ENCODE measurements around the gene GARIN3. TPM values are rescaled to one million over a fixed set of nuclear protein-coding genes. Genes with fewer than 3 reads are reported as not detected.

Gene GARIN3
- total RNA-seq, 1 experiment from 2014 or later = not detected

GRCh38 chr5:157143127-157143971 lies 22.7 kb downstream of the GARIN3 start:
- Histone ChIP-seq H3K4ac (ENCODE audit: low read depth, low read length) (no peak overlapping the region), H4K5ac (ENCODE audit: insufficient read length, low read depth, low read length) (no peak overlapping the region), H4K91ac (ENCODE audit: insufficient read length, low read depth, low read length) (no peak overlapping the region), H3K4me2 (ENCODE audit: insufficient read depth, insufficient read length, low read length) (peak overlapping the region; percentile 27), H3K23ac (ENCODE audit: insufficient read length, low read depth, low read length) (no peak overlapping the region), H3T11ph (ENCODE audit: low read length) (no peak overlapping the region), H2AK5ac (ENCODE audit: insufficient read length, low read length) (no peak overlapping the region), H2AFZ (ENCODE audit: low read length) (peak overlapping the region; percentile 25), H4K8ac (replicated peaks; ENCODE audit: insufficient read length, low read depth, low read length) (no peak overlapping the region), H3K9ac (ENCODE audit: extremely low read depth, insufficient read length, low read length) (peak overlapping the region; percentile 9), H3K79me2 (ENCODE audit: insufficient read depth, low read length) (no peaks in the 10 kb centered on the region), H3K27ac (ENCODE audit: insufficient read length, low read depth, low read length) (no peak overlapping the region), H2BK12ac (ENCODE audit: insufficient read length, low read depth, low read length) (no peak overlapping the region), H2BK120ac (ENCODE audit: low read depth, low read length, poor library complexity, severe bottlenecking) (no peak overlapping the region), H2BK15ac (ENCODE audit: low read depth, low read length) (no peak overlapping the region), H2BK5ac (ENCODE audit: insufficient read length, low read length) (no peak overlapping the region), H3K23me2 (ENCODE audit: insufficient read length, low read depth, low read length, poor library complexity, severe bottlenecking) (no peaks in the 10 kb centered on the region), H4K20me1 (ENCODE audit: control insufficient read depth, insufficient read depth, insufficient read length) (no peaks in the 10 kb centered on the region), H2BK20ac (ENCODE audit: low read depth, low read length, poor library complexity, severe bottlenecking) (no peak overlapping the region), H3K79me1 (ENCODE audit: insufficient read depth, low read depth, low read length, poor library complexity, severe bottlenecking) (no peaks in the 10 kb centered on the region), H3K9me3 (ENCODE audit: control insufficient read depth, low read depth, low read length) (no peaks in the 10 kb centered on the region), H3K56ac (ENCODE audit: insufficient read length, low read depth, low read length) (no peak overlapping the region), H3K27me3 (ENCODE audit: insufficient read depth, low read length) (no peaks in the 10 kb centered on the region), H3K14ac (ENCODE audit: insufficient read depth, low read length) (no peak overlapping the region), H3K18ac (ENCODE audit: insufficient read length, low read depth, low read length) (no peak overlapping the region), H3K4me1 (ENCODE audit: insufficient read depth, low read length) (no peaks in the 10 kb centered on the region)
- DNase-seq = no peak
- no peaks in the 10 kb centered on the region; a peak in 1 of 5 replicates for H3K9me3 Mint-ChIP-seq
- H3K36me3 Mint-ChIP-seq (ENCODE audit: insufficient read depth in 1 of 3, low read depth in 3 of 3) = peaks cover 4 to 19% (median 15%) of the 10 kb centered on the region in 3 experiments; a peak in 6 of 7 replicates
- H3K27ac Mint-ChIP-seq = peak overlapping the region; percentile 71 to 97 (median 79); a peak in 6 of 7 replicates
- TF ChIP-seq CTCF (conservative IDR thresholded peaks at IDR 0.05) = no peak
- H3K4me3 Mint-ChIP-seq = peak overlapping the region; percentile 91 to 92
- no peaks in the 10 kb centered on the region for H3K27me3 Mint-ChIP-seq (ENCODE audit: low read depth)
- H3K4me1 Mint-ChIP-seq = peaks cover 4 to 8% of the 10 kb centered on the region in 2 experiments
- 100% methylated on average over 3 of the region's 33 CpGs for WGBS (ENCODE audit: extremely low coverage, insufficient read length, low lambda C conversion rate)

Data from H9 (cell line).